Measurements from ENCODE around the gene UNC119B. TPM values are rescaled to one million over a fixed set of nuclear protein-coding genes. Genes with fewer than 3 reads are reported as not detected.

UNC119B gene
- total RNA-seq, 6 donors from 2014 or later = 18.8 to 28.7 (median 22.8) TPM

GRCh38 chr12:120759591-120760348, 49.5 kb downstream of the UNC119B start:
- peaks cover 0 to 12% (median 4%) of the 10 kb centered on the region in 4 donors for H3K4me1 ChIP-seq
- 79 to 80% methylated on average over 18 to 25 of the region's 27 CpGs for WGBS, 2 donors

GRCh38 chr12:120760349-120761254, 50.3 kb downstream of the UNC119B start:
- Histone ChIP-seq H3K4me3 (no peak overlapping the region), H3K4me1 (peaks cover 0 to 12% (median 4%) of the 10 kb centered on the region in 4 donors), H3K27me3 (no peaks in the 10 kb centered on the region), H3K27ac (peak overlapping the region in 1 of 4 donors; percentile 21), H3K9me3 (no peaks in the 10 kb centered on the region), H3K36me3 (peaks cover 8 to 49% (median 29%) of the 10 kb centered on the region in 4 donors)
- no peak for DNase-seq
- 86 to 89% methylated on average over 20 to 21 of the region's 21 CpGs for WGBS, 2 donors
- TF ChIP-seq CTCF (IDR thresholded peaks at IDR 0.05) = no peak
- TF ChIP-seq EP300 (IDR thresholded peaks at IDR 0.05) = no peak
- no peak for TF ChIP-seq POLR2A (IDR thresholded peaks at IDR 0.05)
- no peak for TF ChIP-seq POLR2AphosphoS5 (IDR thresholded peaks at IDR 0.05)
- ATAC-seq (ENCODE audit: low FRiP score in 2 of 2) = no peak

More at GRCh38 chr12:120759591-120760348, 49.5 kb downstream of the UNC119B start:
- DNase-seq = peak in 1 of 2 donors; percentile 42
- TF ChIP-seq POLR2AphosphoS5 (IDR thresholded peaks at IDR 0.05) = no peak
- no peak for TF ChIP-seq POLR2A (IDR thresholded peaks at IDR 0.05)
- no peak for TF ChIP-seq CTCF (IDR thresholded peaks at IDR 0.05)
- Histone ChIP-seq H3K4me3 (no peak overlapping the region), H3K27ac (no peak overlapping the region), H3K36me3 (peaks cover 3 to 41% (median 22%) of the 10 kb centered on the region in 4 donors), H3K27me3 (no peaks in the 10 kb centered on the region), H3K9me3 (no peaks in the 10 kb centered on the region)
- no peak for ATAC-seq (ENCODE audit: low FRiP score in 2 of 2)

GRCh38 chr12:120761519-120761934, 51.3 kb downstream of the UNC119B start:
- no peaks in the 10 kb centered on the region for H3K27me3 ChIP-seq
- TF ChIP-seq EP300 (IDR thresholded peaks at IDR 0.05) (no peak), POLR2A (IDR thresholded peaks at IDR 0.05) (no peak), CTCF (IDR thresholded peaks at IDR 0.05) (no peak), POLR2AphosphoS5 (IDR thresholded peaks at IDR 0.05) (no peak)
- DNase-seq (peak in 1 of 2 donors; percentile 65), ATAC-seq (ENCODE audit: low FRiP score in 2 of 2) (peak; percentile 43 to 81)
- no peaks in the 10 kb centered on the region for H3K9me3 ChIP-seq
- 59 to 63% methylated on average over 9 of the region's 9 CpGs for WGBS, 2 donors
- peak overlapping the region in 3 of 4 donors; percentile 47 to 48 (median 48) for H3K27ac ChIP-seq
- peaks cover 0 to 12% (median 4%) of the 10 kb centered on the region in 4 donors for H3K4me1 ChIP-seq
- H3K4me3 ChIP-seq = no peak overlapping the region
- peaks cover 15 to 58% (median 38%) of the 10 kb centered on the region in 4 donors for H3K36me3 ChIP-seq

- H3K9me3 ChIP-seq = no peaks in the 10 kb centered on the region
- TF ChIP-seq EP300 (IDR thresholded peaks at IDR 0.05) (no peak), POLR2A (IDR thresholded peaks at IDR 0.05) (no peak), POLR2AphosphoS5 (IDR thresholded peaks at IDR 0.05) (no peak), CTCF (IDR thresholded peaks at IDR 0.05) (no peak)
- 71 to 80% methylated on average over 6 of the region's 6 CpGs for WGBS, 2 donors
- ATAC-seq (ENCODE audit: low FRiP score in 2 of 2) = peak; percentile 38 to 66
- peak in 1 of 2 donors; percentile 60 for DNase-seq
- H3K4me3 ChIP-seq = no peak overlapping the region
- no peaks in the 10 kb centered on the region for H3K27me3 ChIP-seq
- peak overlapping the region in 3 of 4 donors; percentile 47 to 48 (median 48) for H3K27ac ChIP-seq
- peaks cover 18 to 64% (median 43%) of the 10 kb centered on the region in 4 donors for H3K36me3 ChIP-seq
- H3K4me1 ChIP-seq = peaks cover 0 to 12% (median 6%) of the 10 kb centered on the region in 4 donors
Measured at GRCh38 chr12:120762086-120762485, 51.8 kb downstream of the UNC119B start.

Data from upper lobe of left lung (tissue), 6 donors.